Large intestine (tissue), 3 donors: ENCODE data around the gene NDC80. TPM values are rescaled to one million over a fixed set of nuclear protein-coding genes. Genes with fewer than 3 reads are reported as not detected.
A peak's percentile ranks its signal among the peaks of the same experiment; 100 is the strongest.

Experiments
- DNase-seq, 2 donors: peaks; one replicate each; pipeline versions ENCODE4 v3.0.0 to v3.0.0-alpha.2; 2013
- H3K27ac ChIP-seq: one replicate; pipeline ENCODE4 v1.5.1; 2013; ENCODE audit warnings: low read length
- H3K27me3 ChIP-seq: 2 replicates; pipeline ENCODE4 v1.6.1; 2013; ENCODE audit warnings: low read length; ENCODE audit not compliant: control insufficient read depth, insufficient read depth
- H3K36me3 ChIP-seq: 2 replicates; pipeline ENCODE4 v1.6.1; 2013; ENCODE audit warnings: low read length; ENCODE audit not compliant: control insufficient read depth, insufficient read depth
- H3K4me1 ChIP-seq: one replicate; pipeline ENCODE4 v1.6.1; 2013; ENCODE audit warnings: low read length; ENCODE audit not compliant: control insufficient read depth, insufficient read depth
- H3K4me3 ChIP-seq: one replicate; pipeline ENCODE4 v1.5.1; 2013; ENCODE audit warnings: low read length
- H3K9me3 ChIP-seq: one replicate; pipeline ENCODE4 v1.6.1; 2013; ENCODE audit warnings: mild to moderate bottlenecking, low read depth, low read length, moderate library complexity; ENCODE audit not compliant: control insufficient read depth
- WGBS: methylation state at CpG from one replicate; pipeline ENCODE4 v1.1.5; 2013; ENCODE audit warnings: low lambda C conversion rate; ENCODE audit not compliant: insufficient coverage; 5-methylcytosine and 5-hydroxymethylcytosine counted together
- polyA plus RNA-seq: library from polyadenylated mRNA; unstranded; fragments of 120-200 nt; gene quantifications from one replicate; pipeline ENCODE4 v1.2.1, GENCODE V29; 2013

NDC80 gene
- polyA plus RNA-seq, 1 donor, result 11.8 TPM

- DNase-seq, result no peak
- H3K9me3 ChIP-seq, result no peaks in the 10 kb centered on the region
- H3K4me3 ChIP-seq, result no peak overlapping the region
- no peaks in the 10 kb centered on the region for H3K27me3 ChIP-seq
- no peaks in the 10 kb centered on the region for H3K36me3 ChIP-seq
- WGBS, result 92% methylated on average over 2 of the region's 4 CpGs
- no peak overlapping the region for H3K27ac ChIP-seq
- H3K4me1 ChIP-seq, result no peaks in the 10 kb centered on the region
These were observed 16.7 kb upstream of the NDC80 start for GRCh38 chr18:2554696-2555095.

- no peak overlapping the region for H3K4me3 ChIP-seq
- no peaks in the 10 kb centered on the region for H3K9me3 ChIP-seq
- WGBS, result 50% methylated on average over 2 of the region's 4 CpGs
- no peak for DNase-seq
- H3K27me3 ChIP-seq, result no peaks in the 10 kb centered on the region
- no peaks in the 10 kb centered on the region for H3K36me3 ChIP-seq
- no peaks in the 10 kb centered on the region for H3K4me1 ChIP-seq
- no peak overlapping the region for H3K27ac ChIP-seq
These were observed 15.5 kb upstream of the NDC80 start for GRCh38 chr18:2555895-2556294.

- Histone ChIP-seq H3K4me3 (no peak overlapping the region), H3K4me1 (no peaks in the 10 kb centered on the region), H3K9me3 (no peaks in the 10 kb centered on the region), H3K27ac (no peak overlapping the region), H3K27me3 (no peaks in the 10 kb centered on the region), H3K36me3 (peaks cover 3% of the 10 kb centered on the region)
- WGBS, result no CpG with 5 or more reads among the region's 1 CpG
- no peak for DNase-seq
These were observed 13.8 kb upstream of the NDC80 start for GRCh38 chr18:2557536-2557935.

GRCh38 chr18:2559249-2559648 is 12.1 kb upstream of the NDC80 start:
- peaks cover 6% of the 10 kb centered on the region for H3K36me3 ChIP-seq
- 100% methylated on average over 1 of the region's 1 CpG for WGBS
- H3K27ac ChIP-seq, result no peak overlapping the region
- no peaks in the 10 kb centered on the region for H3K4me1 ChIP-seq
- no peaks in the 10 kb centered on the region for H3K9me3 ChIP-seq
- no peaks in the 10 kb centered on the region for H3K27me3 ChIP-seq
- no peak for DNase-seq
- H3K4me3 ChIP-seq, result no peak overlapping the region

- Histone ChIP-seq H3K4me3 (no peak overlapping the region), H3K27me3 (no peaks in the 10 kb centered on the region), H3K36me3 (peaks cover 18% of the 10 kb centered on the region), H3K4me1 (no peaks in the 10 kb centered on the region), H3K27ac (no peak overlapping the region), H3K9me3 (no peaks in the 10 kb centered on the region)
- WGBS, result 100% methylated on average over 1 of the region's 1 CpG
- DNase-seq, result no peak
These were observed 7.0 kb upstream of the NDC80 start for GRCh38 chr18:2564373-2564772.

DNA sequence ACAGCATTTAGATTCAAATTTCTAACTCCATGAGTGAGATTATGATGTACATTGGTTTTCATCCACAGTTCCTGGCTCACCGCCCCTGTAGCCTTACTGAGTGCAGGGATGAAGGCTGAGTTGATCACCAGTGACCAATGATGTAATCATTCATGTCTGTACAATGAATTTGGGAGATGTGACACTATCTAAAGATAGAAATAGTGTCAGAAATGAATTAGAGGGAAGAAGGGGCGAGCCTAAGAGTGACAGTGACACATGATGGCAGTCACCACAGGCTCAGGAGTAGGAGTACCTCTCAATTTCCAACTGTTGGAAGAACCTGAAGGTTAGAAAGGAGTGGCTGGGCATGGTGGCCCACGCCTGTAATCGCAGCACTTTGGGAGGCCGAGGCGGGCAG is 3.2 kb upstream of the NDC80 start:
- Histone ChIP-seq H3K36me3 (peaks cover 14% of the 10 kb centered on the region), H3K4me1 (peaks cover 4% of the 10 kb centered on the region), H3K4me3 (no peak overlapping the region), H3K27me3 (no peaks in the 10 kb centered on the region), H3K9me3 (no peaks in the 10 kb centered on the region), H3K27ac (no peak overlapping the region)
- 100% methylated on average over 1 of the region's 6 CpGs for WGBS
- DNase-seq, result no peak

GRCh38 chr18:2568605-2569004 is 2.8 kb upstream of the NDC80 start:
- DNase-seq, result no peak
- Histone ChIP-seq H3K27ac (no peak overlapping the region), H3K4me1 (peaks cover 4% of the 10 kb centered on the region), H3K27me3 (no peaks in the 10 kb centered on the region), H3K4me3 (no peak overlapping the region), H3K36me3 (peaks cover 12% of the 10 kb centered on the region), H3K9me3 (no peaks in the 10 kb centered on the region)
- WGBS, result no CpG with 5 or more reads among the region's 3 CpGs

DNA sequence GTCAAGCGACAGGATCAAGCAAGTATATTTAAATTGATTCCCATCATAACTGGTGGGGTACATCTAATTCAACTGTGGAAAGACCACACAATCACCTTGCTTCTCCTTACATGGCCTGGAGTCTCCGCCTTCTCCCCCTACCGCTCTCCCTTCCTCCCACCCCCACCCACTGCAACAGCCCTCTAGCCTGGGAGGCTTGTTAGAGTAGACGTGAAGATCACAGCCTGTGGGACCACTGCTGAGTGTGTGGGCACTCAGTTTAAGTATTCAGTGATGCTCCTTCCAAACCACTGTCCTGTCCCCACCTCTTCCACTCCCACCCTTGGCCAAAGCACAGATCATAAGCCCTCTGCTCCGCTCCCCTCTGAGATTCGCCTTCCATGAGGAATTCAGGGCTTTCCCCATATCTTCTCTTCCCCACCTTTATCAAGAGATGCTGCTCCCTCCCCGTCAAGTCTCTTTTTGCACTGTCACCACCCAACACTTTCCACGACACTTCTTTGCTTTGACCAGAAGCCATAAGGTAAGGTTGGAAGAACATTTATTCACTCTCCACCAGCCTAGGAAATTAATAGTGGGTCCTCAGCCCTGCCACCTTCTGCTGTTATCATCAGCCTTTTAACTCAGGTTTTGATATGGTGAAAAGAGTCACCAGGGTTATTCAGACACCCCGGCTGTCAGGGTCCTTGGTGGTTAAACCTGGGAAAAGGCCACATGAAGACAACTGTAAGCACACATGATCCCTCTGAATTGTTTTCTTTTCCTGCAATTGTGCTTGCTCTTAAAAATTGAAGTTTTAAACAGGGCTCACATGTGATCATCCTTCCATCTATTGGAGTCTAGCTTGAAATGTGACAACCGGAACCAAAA is 1.8 kb upstream of the NDC80 start:
- no peak overlapping the region for H3K27ac ChIP-seq
- no peaks in the 10 kb centered on the region for H3K27me3 ChIP-seq
- H3K36me3 ChIP-seq, result peaks cover 12% of the 10 kb centered on the region
- H3K4me3 ChIP-seq, result peak overlapping the region; percentile 90
- H3K9me3 ChIP-seq, result no peaks in the 10 kb centered on the region
- 80% methylated on average over 1 of the region's 10 CpGs for WGBS
- H3K4me1 ChIP-seq, result peaks cover 4% of the 10 kb centered on the region
- DNase-seq, result no peak

GRCh38 chr18:2570772-2571199 is 571 bp upstream of the NDC80 start:
- Histone ChIP-seq H3K4me3 (peak overlapping the region; percentile 90), H3K27ac (peak overlapping the region; percentile 96), H3K4me1 (peaks cover 4% of the 10 kb centered on the region), H3K36me3 (peaks cover 10% of the 10 kb centered on the region), H3K27me3 (no peaks in the 10 kb centered on the region), H3K9me3 (no peaks in the 10 kb centered on the region)
- DNase-seq, result peak in 1 of 2 donors; percentile 44
- no CpG with 5 or more reads among the region's 16 CpGs for WGBS

GRCh38 chr18:2572171-2572569 is 813 bp downstream of the NDC80 start:
- Histone ChIP-seq H3K36me3 (peaks cover 8% of the 10 kb centered on the region), H3K4me1 (peaks cover 4% of the 10 kb centered on the region), H3K27me3 (no peaks in the 10 kb centered on the region), H3K9me3 (no peaks in the 10 kb centered on the region), H3K27ac (no peak overlapping the region), H3K4me3 (peak overlapping the region; percentile 90)
- no peak for DNase-seq
- 13% methylated on average over 1 of the region's 1 CpG for WGBS

DNA sequence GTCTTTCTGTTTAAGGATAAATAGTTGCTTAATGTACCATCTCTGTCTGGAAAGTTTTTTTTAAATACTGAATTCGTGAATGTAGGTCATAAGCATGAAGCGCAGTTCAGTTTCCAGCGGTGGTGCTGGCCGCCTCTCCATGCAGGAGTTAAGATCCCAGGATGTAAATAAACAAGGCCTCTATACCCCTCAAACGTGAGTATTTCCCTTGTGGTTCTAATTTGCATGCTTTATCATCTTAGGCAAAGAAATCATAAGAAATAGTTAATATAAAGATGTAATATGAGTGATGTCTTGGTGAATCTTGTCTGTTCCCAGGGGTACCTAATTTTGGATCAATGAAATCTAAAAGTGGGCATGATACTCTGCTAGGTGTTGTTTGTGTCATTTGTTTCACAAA is 1.5 kb downstream of the NDC80 start:
- WGBS, result no CpG with 5 or more reads among the region's 5 CpGs
- Histone ChIP-seq H3K9me3 (no peaks in the 10 kb centered on the region), H3K27ac (no peak overlapping the region), H3K27me3 (no peaks in the 10 kb centered on the region), H3K4me1 (peaks cover 4% of the 10 kb centered on the region), H3K4me3 (no peak overlapping the region), H3K36me3 (peaks cover 6% of the 10 kb centered on the region)
- no peak for DNase-seq
